Choroid plexus epithelial cell (primary cell): ENCODE data around the gene FCRL2.

Source experiments
- DNase-seq: peaks from one replicate; pipeline ENCODE4 v3.0.0-alpha.2; 2010; ENCODE audit warnings: low read depth
- H3K4me3 ChIP-seq: 2 replicates; pipeline ENCODE4 v1.5.1; 2011; ENCODE audit warnings: low read depth, mild to moderate bottlenecking, control low read depth, low read length, moderate library complexity
- TF ChIP-seq, protein P1 (sequence below): conservative IDR thresholded peaks from 2 replicates; pipeline ENCODE4 v1.5.1; 2011; ENCODE audit warnings: low read depth, mild to moderate bottlenecking, control low read depth, inconsistent platforms, low read length, moderate library complexity

Gene FCRL2

GRCh38 chr1:157799996-157800395 lies 23.1 kb upstream of the FCRL2 start:
- H3K4me3 ChIP-seq = no peak overlapping the region
- no peak for DNase-seq
- TF ChIP-seq, protein P1, sequence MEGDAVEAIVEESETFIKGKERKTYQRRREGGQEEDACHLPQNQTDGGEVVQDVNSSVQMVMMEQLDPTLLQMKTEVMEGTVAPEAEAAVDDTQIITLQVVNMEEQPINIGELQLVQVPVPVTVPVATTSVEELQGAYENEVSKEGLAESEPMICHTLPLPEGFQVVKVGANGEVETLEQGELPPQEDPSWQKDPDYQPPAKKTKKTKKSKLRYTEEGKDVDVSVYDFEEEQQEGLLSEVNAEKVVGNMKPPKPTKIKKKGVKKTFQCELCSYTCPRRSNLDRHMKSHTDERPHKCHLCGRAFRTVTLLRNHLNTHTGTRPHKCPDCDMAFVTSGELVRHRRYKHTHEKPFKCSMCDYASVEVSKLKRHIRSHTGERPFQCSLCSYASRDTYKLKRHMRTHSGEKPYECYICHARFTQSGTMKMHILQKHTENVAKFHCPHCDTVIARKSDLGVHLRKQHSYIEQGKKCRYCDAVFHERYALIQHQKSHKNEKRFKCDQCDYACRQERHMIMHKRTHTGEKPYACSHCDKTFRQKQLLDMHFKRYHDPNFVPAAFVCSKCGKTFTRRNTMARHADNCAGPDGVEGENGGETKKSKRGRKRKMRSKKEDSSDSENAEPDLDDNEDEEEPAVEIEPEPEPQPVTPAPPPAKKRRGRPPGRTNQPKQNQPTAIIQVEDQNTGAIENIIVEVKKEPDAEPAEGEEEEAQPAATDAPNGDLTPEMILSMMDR = no peak

DNA sequence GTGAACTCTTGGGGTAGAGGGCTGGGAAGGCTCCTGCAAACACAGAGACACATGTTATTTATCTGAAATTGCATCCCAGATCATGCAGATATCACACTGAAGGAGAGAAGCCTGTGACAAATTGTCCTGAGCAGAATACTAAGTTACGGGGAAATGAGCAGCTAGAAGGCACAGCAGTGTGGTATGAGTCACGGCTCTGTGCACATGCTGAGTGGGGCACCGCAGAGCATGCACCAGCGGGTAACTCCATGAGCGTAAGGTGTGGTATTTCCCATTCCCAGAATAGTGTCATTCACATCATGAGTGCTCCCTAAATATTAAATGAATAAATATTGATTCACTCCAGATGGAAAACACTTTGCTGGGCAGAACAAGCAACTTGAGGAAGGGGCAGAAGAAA lies 21.3 kb upstream of the FCRL2 start:
- TF ChIP-seq, protein P1 = no peak
- no peak overlapping the region for H3K4me3 ChIP-seq
- no peak for DNase-seq

- TF ChIP-seq, protein P1 = no peak
These were observed 8.3 kb upstream of the FCRL2 start for GRCh38 chr1:157785248-157785647.

DNA sequence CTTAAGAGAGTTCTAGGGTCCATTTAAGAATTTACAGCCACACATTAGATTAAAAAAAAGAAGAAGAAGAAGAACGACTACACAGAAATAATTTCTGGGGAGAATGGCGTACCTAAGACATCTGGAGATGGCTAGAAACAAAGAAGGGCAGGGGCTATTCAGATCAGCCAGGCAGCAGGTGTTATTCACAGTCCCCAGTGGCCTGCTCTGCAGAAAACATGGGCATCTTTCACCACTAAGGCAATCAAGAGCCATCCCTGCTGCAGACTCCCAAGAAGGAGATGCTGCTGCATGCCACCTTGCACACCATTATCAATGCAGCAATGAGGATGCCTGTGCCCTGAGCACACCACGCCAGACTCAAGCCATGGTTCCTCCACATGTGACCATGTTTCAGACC lies 7.9 kb upstream of the FCRL2 start:
- TF ChIP-seq, protein P1 = no peak
- no peak for DNase-seq
- no peak overlapping the region for H3K4me3 ChIP-seq

More at GRCh38 chr1:157785248-157785647, 8.3 kb upstream of the FCRL2 start:
- no peak for DNase-seq
- no peak overlapping the region for H3K4me3 ChIP-seq

GRCh38 chr1:157782931-157783330 lies 6.0 kb upstream of the FCRL2 start:
- TF ChIP-seq, protein P1 = no peak
- H3K4me3 ChIP-seq = no peak overlapping the region
- DNase-seq = no peak

- DNase-seq = no peak
- no peak overlapping the region for H3K4me3 ChIP-seq
- TF ChIP-seq, protein P1 = no peak
These were observed 4.1 kb upstream of the FCRL2 start for GRCh38 chr1:157781048-157781447.

- H3K4me3 ChIP-seq = no peak overlapping the region
- TF ChIP-seq, protein P1 = no peak
- DNase-seq = no peak
These were observed 1.6 kb downstream of the FCRL2 start for GRCh38 chr1:157775101-157775870.
